ENCODE measurements around the gene PHACTR1. TPM values are rescaled to one million over a fixed set of nuclear protein-coding genes. Genes with fewer than 3 reads are reported as not detected.
A peak's percentile ranks its signal among the peaks of the same experiment; 100 is the strongest.

The PHACTR1 gene
- total RNA-seq, 2 donors from 2014 or later, result 0.14 to 1.6 TPM

- peaks cover 31 to 48% of the 10 kb centered on the region in 2 donors for H3K27me3 Mint-ChIP-seq
- H3K4me1 Mint-ChIP-seq (ENCODE audit: low read depth in 2 of 2), result no peaks in the 10 kb centered on the region
- H3K36me3 Mint-ChIP-seq, result no peaks in the 10 kb centered on the region
- no peak overlapping the region for H3K27ac Mint-ChIP-seq
- DNase-seq (ENCODE audit: low spot score), result no peak
- no peak for ATAC-seq
- H3K4me3 Mint-ChIP-seq, result no peak overlapping the region
- H3K9me3 Mint-ChIP-seq, result no peaks in the 10 kb centered on the region
Measured at GRCh38 chr6:13075141-13075845, 358.7 kb downstream of the PHACTR1 start.

- H3K4me3 Mint-ChIP-seq, result no peak overlapping the region
- no peaks in the 10 kb centered on the region for H3K9me3 Mint-ChIP-seq
- no peaks in the 10 kb centered on the region for H3K4me1 Mint-ChIP-seq (ENCODE audit: low read depth in 2 of 2)
- no peaks in the 10 kb centered on the region for H3K36me3 Mint-ChIP-seq
- DNase-seq (ENCODE audit: low spot score) (no peak), ATAC-seq (no peak)
- peaks cover 31 to 48% of the 10 kb centered on the region in 2 donors for H3K27me3 Mint-ChIP-seq
- no peak overlapping the region for H3K27ac Mint-ChIP-seq
Measured at GRCh38 chr6:13076575-13076974, 360.0 kb downstream of the PHACTR1 start.

GRCh38 chr6:13077117-13077516, 360.6 kb downstream of the PHACTR1 start:
- Mint-ChIP-seq H3K36me3 (no peaks in the 10 kb centered on the region), H3K4me3 (no peak overlapping the region), H3K27ac (no peak overlapping the region), H3K9me3 (no peaks in the 10 kb centered on the region), H3K4me1 (ENCODE audit: low read depth in 2 of 2) (no peaks in the 10 kb centered on the region), H3K27me3 (peaks cover 33 to 48% of the 10 kb centered on the region in 2 donors)
- ATAC-seq, result no peak
- DNase-seq (ENCODE audit: low spot score), result no peak

GRCh38 chr6:13079096-13079723, 362.6 kb downstream of the PHACTR1 start:
- Mint-ChIP-seq H3K27me3 (peaks cover 32 to 46% of the 10 kb centered on the region in 2 donors), H3K27ac (no peak overlapping the region), H3K36me3 (no peaks in the 10 kb centered on the region), H3K4me3 (no peak overlapping the region), H3K4me1 (ENCODE audit: low read depth in 2 of 2) (no peaks in the 10 kb centered on the region), H3K9me3 (peaks cover 3% of the 10 kb centered on the region)
- ATAC-seq (no peak), DNase-seq (ENCODE audit: low spot score) (no peak)

- Mint-ChIP-seq H3K27ac (no peak overlapping the region), H3K4me3 (no peak overlapping the region), H3K9me3 (peaks cover 3% of the 10 kb centered on the region), H3K4me1 (ENCODE audit: low read depth in 2 of 2) (no peaks in the 10 kb centered on the region), H3K27me3 (peaks cover 29 to 43% of the 10 kb centered on the region in 2 donors), H3K36me3 (no peaks in the 10 kb centered on the region)
- DNase-seq (ENCODE audit: low spot score), result no peak
- ATAC-seq, result no peak
Measured at GRCh38 chr6:13080462-13081188, 364.1 kb downstream of the PHACTR1 start.

- Mint-ChIP-seq H3K36me3 (no peaks in the 10 kb centered on the region), H3K4me3 (no peak overlapping the region), H3K27ac (no peak overlapping the region), H3K9me3 (peaks cover 3% of the 10 kb centered on the region), H3K27me3 (peaks cover 27 to 41% of the 10 kb centered on the region in 2 donors), H3K4me1 (ENCODE audit: low read depth in 2 of 2) (no peaks in the 10 kb centered on the region)
- ATAC-seq, result no peak
- DNase-seq (ENCODE audit: low spot score), result no peak
Measured at GRCh38 chr6:13081189-13081563, 364.6 kb downstream of the PHACTR1 start.

- ATAC-seq (peak in 1 of 2 donors; percentile 50), DNase-seq (ENCODE audit: low spot score) (no peak)
- H3K27ac Mint-ChIP-seq, result no peak overlapping the region
- no peaks in the 10 kb centered on the region for H3K4me1 Mint-ChIP-seq (ENCODE audit: low read depth in 2 of 2)
- H3K36me3 Mint-ChIP-seq, result no peaks in the 10 kb centered on the region
- H3K4me3 Mint-ChIP-seq, result no peak overlapping the region
- H3K27me3 Mint-ChIP-seq, result peaks cover 8 to 18% of the 10 kb centered on the region in 2 donors
- H3K9me3 Mint-ChIP-seq, result no peaks in the 10 kb centered on the region
Measured at GRCh38 chr6:13089296-13089994, 372.9 kb downstream of the PHACTR1 start.

GRCh38 chr6:13091192-13091591, 374.6 kb downstream of the PHACTR1 start:
- ATAC-seq (no peak), DNase-seq (ENCODE audit: low spot score) (no peak)
- Mint-ChIP-seq H3K27me3 (peaks cover 7 to 10% of the 10 kb centered on the region in 2 donors), H3K4me3 (no peak overlapping the region), H3K27ac (no peak overlapping the region), H3K9me3 (no peaks in the 10 kb centered on the region), H3K36me3 (no peaks in the 10 kb centered on the region), H3K4me1 (ENCODE audit: low read depth in 2 of 2) (no peaks in the 10 kb centered on the region)

- H3K36me3 Mint-ChIP-seq, result no peaks in the 10 kb centered on the region
- no peak overlapping the region for H3K4me3 Mint-ChIP-seq
- ATAC-seq (no peak), DNase-seq (ENCODE audit: low spot score) (no peak)
- no peak overlapping the region for H3K27ac Mint-ChIP-seq
- H3K9me3 Mint-ChIP-seq, result no peaks in the 10 kb centered on the region
- H3K27me3 Mint-ChIP-seq, result no peaks in the 10 kb centered on the region
- H3K4me1 Mint-ChIP-seq (ENCODE audit: low read depth in 2 of 2), result no peaks in the 10 kb centered on the region
Measured at GRCh38 chr6:13094781-13095425, 378.3 kb downstream of the PHACTR1 start.

GRCh38 chr6:13096084-13096483, 379.5 kb downstream of the PHACTR1 start:
- Mint-ChIP-seq H3K9me3 (no peaks in the 10 kb centered on the region), H3K4me3 (no peak overlapping the region), H3K27ac (no peak overlapping the region), H3K4me1 (ENCODE audit: low read depth in 2 of 2) (no peaks in the 10 kb centered on the region), H3K27me3 (peaks cover 6 to 9% of the 10 kb centered on the region in 2 donors), H3K36me3 (no peaks in the 10 kb centered on the region)
- DNase-seq (ENCODE audit: low spot score) (no peak), ATAC-seq (no peak)

GRCh38 chr6:13097454-13097853, 380.9 kb downstream of the PHACTR1 start:
- no peaks in the 10 kb centered on the region for H3K4me1 Mint-ChIP-seq (ENCODE audit: low read depth in 2 of 2)
- H3K27ac Mint-ChIP-seq, result no peak overlapping the region
- no peak overlapping the region for H3K4me3 Mint-ChIP-seq
- H3K27me3 Mint-ChIP-seq, result peaks cover 9 to 18% of the 10 kb centered on the region in 2 donors
- DNase-seq (ENCODE audit: low spot score), result no peak
- no peak for ATAC-seq
- no peaks in the 10 kb centered on the region for H3K36me3 Mint-ChIP-seq
- no peaks in the 10 kb centered on the region for H3K9me3 Mint-ChIP-seq

GRCh38 chr6:13098006-13098405, 381.4 kb downstream of the PHACTR1 start:
- no peak overlapping the region for H3K4me3 Mint-ChIP-seq
- no peaks in the 10 kb centered on the region for H3K36me3 Mint-ChIP-seq
- no peaks in the 10 kb centered on the region for H3K9me3 Mint-ChIP-seq
- peaks cover 9 to 23% of the 10 kb centered on the region in 2 donors for H3K27me3 Mint-ChIP-seq
- no peak for ATAC-seq
- H3K4me1 Mint-ChIP-seq (ENCODE audit: low read depth in 2 of 2), result no peaks in the 10 kb centered on the region
- no peak overlapping the region for H3K27ac Mint-ChIP-seq
- DNase-seq (ENCODE audit: low spot score), result no peak

GRCh38 chr6:13098793-13099570, 382.4 kb downstream of the PHACTR1 start:
- Mint-ChIP-seq H3K27ac (no peak overlapping the region), H3K9me3 (no peaks in the 10 kb centered on the region), H3K4me1 (ENCODE audit: low read depth in 2 of 2) (no peaks in the 10 kb centered on the region), H3K36me3 (no peaks in the 10 kb centered on the region), H3K4me3 (no peak overlapping the region), H3K27me3 (peaks cover 9 to 25% of the 10 kb centered on the region in 2 donors)
- ATAC-seq (no peak), DNase-seq (ENCODE audit: low spot score) (no peak)

Data from natural killer cell treated with Interleukin-12 subunit alpha and Interleukin-12 subunit beta and Interleukin-15 and Interleukin-18, amount 100 ng/mL, for 72 hours (primary cell).